GM19193 (cell line): ENCODE results near the gene NCOA4.

ENCODE experiments used
- POLR2A ChIP-seq: IDR thresholded peaks from 4 replicates; pipeline ENCODE4 v1.6.1; 2011; ENCODE audit not compliant: insufficient read depth, insufficient read length; ENCODE audit errors: extremely low read depth

Gene NCOA4

GRCh38 chr10:46031648-46032532 is 1.5 kb upstream of the NCOA4 start:
- no peak for TF ChIP-seq POLR2A

DNA sequence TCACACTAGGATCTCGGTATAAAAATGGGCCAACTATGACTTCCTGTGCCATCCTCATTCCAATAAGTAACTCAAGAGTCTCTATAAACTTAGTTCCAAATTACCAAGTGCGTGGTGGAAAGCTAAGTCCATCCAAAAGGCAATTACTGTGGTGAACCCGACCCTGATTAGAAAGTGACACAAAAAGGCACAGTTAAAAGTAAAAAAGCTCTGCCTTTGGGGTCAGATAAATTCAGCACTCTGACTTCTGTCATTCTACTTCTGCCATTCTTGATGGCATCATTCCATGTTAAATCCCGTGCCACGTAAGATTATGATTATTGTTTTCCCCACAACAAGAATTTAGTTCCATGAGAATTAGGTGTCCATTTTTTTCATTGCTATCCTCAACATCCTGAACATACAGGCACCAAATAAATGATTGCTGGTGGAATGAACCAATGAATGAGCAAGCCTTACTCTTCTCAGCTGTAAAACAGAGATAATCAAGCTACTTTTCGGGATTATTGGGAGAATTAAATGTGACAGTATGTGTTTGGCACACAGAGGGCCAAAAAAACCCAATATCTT is 877 bp downstream of the NCOA4 start:
- no peak for TF ChIP-seq POLR2A

GRCh38 chr10:46028584-46029460 is 1.6 kb downstream of the NCOA4 start:
- TF ChIP-seq POLR2A = no peak

- TF ChIP-seq POLR2A = no peak
These were observed 4.3 kb downstream of the NCOA4 start for GRCh38 chr10:46026106-46026505.

GRCh38 chr10:46025406-46025805 is 5.0 kb downstream of the NCOA4 start:
- no peak for TF ChIP-seq POLR2A

DNA sequence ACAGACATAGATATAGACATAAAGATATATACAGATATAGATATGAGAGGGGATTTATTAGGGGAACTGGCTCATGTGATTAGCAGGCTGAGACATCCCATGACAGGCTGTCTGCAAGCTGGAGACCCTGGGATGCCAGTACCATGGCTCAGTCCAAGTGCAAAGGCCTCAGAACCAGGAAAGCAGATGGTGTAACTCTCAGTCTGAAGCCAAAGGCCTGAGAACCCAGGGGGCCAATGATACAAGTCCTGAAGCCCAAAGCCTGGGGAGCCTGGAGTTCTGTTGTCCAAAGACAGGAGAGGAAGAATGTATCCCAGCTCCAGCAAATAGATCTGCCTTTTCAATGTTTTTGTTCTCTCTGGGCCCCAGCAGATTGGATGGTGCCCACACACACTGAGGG is 5.5 kb downstream of the NCOA4 start:
- TF ChIP-seq POLR2A = no peak

- TF ChIP-seq POLR2A = peak; percentile 49
These were observed 7.3 kb downstream of the NCOA4 start for GRCh38 chr10:46022978-46023702.

- TF ChIP-seq POLR2A = no peak
These were observed 10.1 kb downstream of the NCOA4 start for GRCh38 chr10:46020344-46020657.

DNA sequence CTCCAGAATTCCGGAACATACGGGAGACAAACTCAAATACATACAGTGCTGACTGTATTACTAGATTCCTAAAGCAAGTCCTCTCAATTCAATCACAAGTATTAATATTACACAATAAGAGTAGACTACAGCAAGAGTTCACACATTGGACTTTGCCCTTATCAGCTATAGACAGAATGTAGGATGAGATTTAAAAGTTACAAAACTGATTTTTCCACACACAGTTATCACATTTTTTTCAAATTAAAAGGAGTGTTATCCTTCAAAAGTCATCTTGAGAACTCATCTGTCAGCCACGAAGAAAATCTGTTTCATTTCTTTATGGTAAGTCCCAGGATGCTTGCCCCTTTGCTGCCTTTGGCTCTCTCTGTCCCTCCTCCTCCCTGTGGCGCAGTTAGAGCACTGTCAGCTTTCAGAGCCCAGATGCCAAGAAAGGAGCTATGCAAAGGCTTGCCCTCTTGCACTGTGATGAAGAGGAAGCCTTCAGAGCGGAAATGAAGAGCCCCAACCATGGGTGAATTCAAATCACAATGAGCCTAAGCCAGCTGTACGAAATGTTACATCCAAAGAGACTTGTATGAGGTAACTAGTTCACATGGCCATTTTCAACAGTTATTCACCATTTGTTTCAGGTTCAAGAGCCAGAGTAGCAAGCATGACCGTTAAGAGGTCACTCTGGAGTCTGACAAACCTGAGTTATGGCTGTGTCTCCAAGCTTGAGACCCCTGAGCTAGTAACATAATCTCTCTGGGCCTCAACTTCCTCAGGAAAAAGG is 10.7 kb downstream of the NCOA4 start:
- no peak for TF ChIP-seq POLR2A

GRCh38 chr10:46019177-46019528 is 11.3 kb downstream of the NCOA4 start:
- TF ChIP-seq POLR2A = no peak

DNA sequence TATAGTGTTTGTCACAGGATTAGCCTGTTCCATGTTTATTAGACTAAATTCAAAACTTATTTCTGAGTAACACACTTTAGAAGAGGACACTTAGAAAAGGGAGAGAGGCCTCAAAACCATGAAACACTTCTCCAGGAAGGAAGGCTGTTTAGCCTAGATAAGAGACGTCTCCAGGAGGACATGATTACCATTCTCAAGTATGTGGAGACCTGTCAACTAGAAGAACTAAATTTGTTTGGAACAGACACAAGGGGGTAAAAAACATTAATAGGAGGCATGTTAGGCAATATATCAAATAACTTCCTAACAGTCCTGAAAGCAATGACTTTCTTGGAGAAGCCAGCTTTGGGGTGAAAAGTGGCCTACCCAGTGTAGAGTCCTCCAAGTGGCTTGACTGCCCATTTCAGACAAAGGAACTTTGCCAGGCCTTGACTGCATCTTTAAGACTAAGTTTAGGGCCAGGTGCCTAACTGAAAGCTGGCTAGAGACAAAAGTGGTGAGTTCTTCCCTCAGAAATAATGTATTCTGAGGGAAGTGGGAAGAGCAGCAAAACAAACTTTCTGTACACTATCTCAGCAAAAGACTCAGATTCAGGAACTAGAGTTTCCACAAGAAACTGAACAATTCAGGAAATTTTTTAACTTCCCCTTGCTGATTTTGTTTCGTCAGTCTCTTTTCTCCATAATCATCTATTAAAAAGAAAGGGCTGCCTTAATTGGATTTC is 11.8 kb downstream of the NCOA4 start:
- TF ChIP-seq POLR2A = no peak

GRCh38 chr10:46017733-46018132 is 12.7 kb downstream of the NCOA4 start:
- no peak for TF ChIP-seq POLR2A

GRCh38 chr10:46016811-46017210 is 13.6 kb downstream of the NCOA4 start:
- no peak for TF ChIP-seq POLR2A

DNA sequence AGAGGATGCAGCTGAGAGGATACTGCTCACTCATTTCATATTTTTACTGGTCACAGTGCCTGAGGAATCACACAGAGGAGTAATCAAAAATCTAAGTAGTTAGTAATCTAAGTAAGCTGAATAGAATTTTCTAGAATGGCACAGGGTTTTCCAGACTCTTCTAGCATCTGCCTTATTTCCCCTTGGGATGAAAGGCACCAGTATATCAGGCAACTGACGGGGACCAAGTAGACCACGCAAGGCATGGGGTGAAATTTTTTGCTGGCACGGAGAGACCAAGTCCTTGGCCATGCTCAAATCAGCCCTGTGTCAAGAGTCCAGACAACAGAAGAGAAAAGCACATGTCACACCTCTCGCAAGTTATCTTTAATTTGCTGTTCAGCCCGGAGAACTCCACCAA is 14.2 kb downstream of the NCOA4 start:
- TF ChIP-seq POLR2A = no peak
